Endodermal cell (in vitro differentiated cells): ENCODE measurements around the gene RBP7. TPM values are rescaled to one million over a fixed set of nuclear protein-coding genes. Genes with fewer than 3 reads are reported as not detected.
A peak's percentile ranks its signal among the peaks of the same experiment; 100 is the strongest.

Experiments used
- DNase-seq: peaks from one replicate; pipeline ENCODE4 v3.0.0-alpha.2; 2017
- H3K27ac ChIP-seq: 2 replicates; pipeline ENCODE4 v1.5.1; 2013; ENCODE audit warnings: mild to moderate bottlenecking, low read depth, low read length, moderate library complexity
- H3K27me3 ChIP-seq: 2 replicates; pipeline ENCODE4 v1.6.1; 2013; ENCODE audit warnings: mild to moderate bottlenecking, low read length, moderate library complexity; ENCODE audit not compliant: insufficient read depth, control insufficient read depth, poor library complexity, severe bottlenecking
- H3K36me3 ChIP-seq: 2 replicates; pipeline ENCODE4 v1.7.0; 2013; ENCODE audit warnings: mild to moderate bottlenecking, low read length, moderate library complexity; ENCODE audit not compliant: control insufficient read depth, insufficient read depth
- H3K4me1 ChIP-seq: one replicate; pipeline ENCODE4 v1.7.0; 2013; ENCODE audit warnings: low read length; ENCODE audit not compliant: control insufficient read depth, insufficient read depth
- H3K4me3 ChIP-seq: 2 replicates; pipeline ENCODE4 v1.5.1; 2013; ENCODE audit warnings: mild to moderate bottlenecking, low read length, moderate library complexity
- H3K9ac ChIP-seq: 2 replicates; pipeline ENCODE4 v1.6.1; 2013; ENCODE audit warnings: mild to moderate bottlenecking, low read length, moderate library complexity; ENCODE audit not compliant: poor library complexity, severe bottlenecking; ENCODE audit errors: extremely low read depth
- H3K9me3 ChIP-seq: 2 replicates; pipeline ENCODE4 v1.6.1; 2013; ENCODE audit warnings: mild to moderate bottlenecking, low read length, moderate library complexity; ENCODE audit not compliant: control insufficient read depth
- H3K27ac Mint-ChIP-seq: 2 replicates; pipeline ENCODE4 v1.8.0; 2020; ENCODE audit warnings: mixed read lengths
- H3K27me3 Mint-ChIP-seq: 2 replicates; pipeline ENCODE4 v1.8.0; 2021; ENCODE audit warnings: mild to moderate bottlenecking, mixed read lengths; ENCODE audit not compliant: insufficient read depth
- H3K36me3 Mint-ChIP-seq: 2 replicates; pipeline ENCODE4 v1.8.0; 2020; ENCODE audit warnings: low read depth, mixed read lengths
- H3K4me1 Mint-ChIP-seq: 2 replicates; pipeline ENCODE4 v1.8.0; 2020; ENCODE audit warnings: mixed read lengths
- H3K4me3 Mint-ChIP-seq: 2 replicates; pipeline ENCODE4 v1.8.0; 2020; ENCODE audit warnings: mild to moderate bottlenecking, moderate library complexity, mixed read lengths
- H3K9me3 Mint-ChIP-seq: 2 replicates; pipeline ENCODE4 v1.8.0; 2020; ENCODE audit warnings: mild to moderate bottlenecking, mixed read lengths
- CTCF ChIP-seq: fragments of 200-600 bp; sonication (generic); conservative IDR thresholded peaks from 2 replicates; pipeline ENCODE4 v1.5.0; 2021; ENCODE audit warnings: antibody characterized with exemption, mild to moderate bottlenecking
- WGBS, 2 experiments: methylation state at CpG; one replicate each; pipeline versions ENCODE4 v1.1.5 to v1.1.7; 2013; ENCODE audit warnings: missing lambda C conversion rate in 2 of 2, mixed read lengths in 1 of 2; ENCODE audit not compliant: insufficient coverage in 1 of 2, insufficient read length in 1 of 2; 5-methylcytosine and 5-hydroxymethylcytosine counted together
- total RNA-seq, 2 donors: library from RNA; stranded (reverse); fragmentation: NEBNext Ultra II Directional in 1 of 2; extraction: Animal tissue kit (Norgen Biotek cat#: 25700) in 1 of 2; gene quantifications; 2 replicates in 1 of 2; 3 replicates in 1 of 2; pipeline ENCODE4 v1.2.1, GENCODE V29; 2021

Gene RBP7
- total RNA-seq, 2 donors from 2014 or later = 0.77 to 2.6 TPM

GRCh38 chr1:10054465-10054864 lies 57.4 kb downstream of the RBP7 start:
- H3K27me3 Mint-ChIP-seq = no peaks in the 10 kb centered on the region
- Histone ChIP-seq H3K27me3 (no peaks in the 10 kb centered on the region), H3K9ac (no peak overlapping the region), H3K4me3 (no peak overlapping the region), H3K27ac (no peak overlapping the region), H3K36me3 (no peaks in the 10 kb centered on the region), H3K4me1 (no peaks in the 10 kb centered on the region), H3K9me3 (no peaks in the 10 kb centered on the region)
- TF ChIP-seq CTCF = no peak
- no peak overlapping the region for H3K4me3 Mint-ChIP-seq
- peaks cover 8% of the 10 kb centered on the region for H3K4me1 Mint-ChIP-seq
- peaks cover 45% of the 10 kb centered on the region for H3K36me3 Mint-ChIP-seq
- H3K9me3 Mint-ChIP-seq = no peaks in the 10 kb centered on the region
- no peak for DNase-seq
- H3K27ac Mint-ChIP-seq = no peak overlapping the region
- 90 to 98% methylated on average over 1 to 2 of the region's 2 CpGs for WGBS, 2 experiments

- Histone ChIP-seq H3K4me3 (no peak overlapping the region), H3K9ac (no peak overlapping the region), H3K36me3 (peaks cover 3% of the 10 kb centered on the region), H3K27me3 (no peaks in the 10 kb centered on the region), H3K27ac (no peak overlapping the region), H3K9me3 (no peaks in the 10 kb centered on the region), H3K4me1 (no peaks in the 10 kb centered on the region)
- Mint-ChIP-seq H3K27ac (no peak overlapping the region), H3K4me1 (peaks cover 8% of the 10 kb centered on the region), H3K36me3 (peaks cover 29% of the 10 kb centered on the region), H3K27me3 (no peaks in the 10 kb centered on the region), H3K4me3 (no peak overlapping the region), H3K9me3 (no peaks in the 10 kb centered on the region)
- no peak for TF ChIP-seq CTCF
- DNase-seq = no peak
- WGBS, 2 experiments = 86 to 91% methylated on average over 4 of the region's 4 CpGs
Measured at GRCh38 chr1:10056599-10056987, 59.6 kb downstream of the RBP7 start.

- Histone ChIP-seq H3K36me3 (peaks cover 3% of the 10 kb centered on the region), H3K4me3 (no peak overlapping the region), H3K4me1 (no peaks in the 10 kb centered on the region), H3K9me3 (no peaks in the 10 kb centered on the region), H3K27me3 (no peaks in the 10 kb centered on the region), H3K27ac (no peak overlapping the region), H3K9ac (no peak overlapping the region)
- DNase-seq = no peak
- 98 to 100% methylated on average over 1 to 4 of the region's 4 CpGs for WGBS, 2 experiments
- TF ChIP-seq CTCF = no peak
- H3K27me3 Mint-ChIP-seq = no peaks in the 10 kb centered on the region
- peak overlapping the region; percentile 71 for H3K27ac Mint-ChIP-seq
- H3K36me3 Mint-ChIP-seq = peaks cover 23% of the 10 kb centered on the region
- H3K4me3 Mint-ChIP-seq = no peak overlapping the region
- no peaks in the 10 kb centered on the region for H3K9me3 Mint-ChIP-seq
- peaks cover 8% of the 10 kb centered on the region for H3K4me1 Mint-ChIP-seq
Measured at GRCh38 chr1:10057343-10057742, 60.3 kb downstream of the RBP7 start.
